HFFc6 (cell line): ENCODE results near the gene NUDT9. TPM values are rescaled to one million over a fixed set of nuclear protein-coding genes. Genes with fewer than 3 reads are reported as not detected.
"Not testable (repeated sequence)": the region's sequence is repeated elsewhere in the genome, so short reads cannot be mapped to it uniquely, and the experiment has no call there.

ENCODE experiments used
- DNase-seq: peaks from one replicate; pipeline ENCODE4 v3.0.0-alpha.2; 2018
- H3K27ac Mint-ChIP-seq: 2 replicates; pipeline ENCODE4 v1.8.0; 2020; ENCODE audit warnings: mild to moderate bottlenecking, mixed read lengths
- H3K27me3 Mint-ChIP-seq: 2 replicates; pipeline ENCODE4 v1.8.0; 2021; ENCODE audit warnings: mild to moderate bottlenecking, moderate library complexity, mixed read lengths; ENCODE audit not compliant: insufficient read depth
- H3K36me3 Mint-ChIP-seq: 2 replicates; pipeline ENCODE4 v1.8.0; 2021; ENCODE audit warnings: low read depth, mixed read lengths
- H3K4me1 Mint-ChIP-seq: 2 replicates; pipeline ENCODE4 v1.8.0; 2020; ENCODE audit warnings: low read depth, mixed read lengths
- H3K4me3 Mint-ChIP-seq: 2 replicates; pipeline ENCODE4 v1.8.0; 2020; ENCODE audit warnings: mild to moderate bottlenecking, moderate library complexity, mixed read lengths
- H3K9me3 Mint-ChIP-seq: 2 replicates; pipeline ENCODE4 v1.8.0; 2020; ENCODE audit warnings: mild to moderate bottlenecking, mixed read lengths
- total RNA-seq, 6 experiments: library from RNA; stranded (reverse); fragmentation: NEBNext Ultra II Directional; extraction: Animal tissue kit (Norgen Biotek cat#: 25700); gene quantifications; 2 replicates in 1 of 6; 3 replicates in 5 of 6; pipeline ENCODE4 v1.2.3, GENCODE V29; 2021
- TF ChIP-seq, protein P1 (sequence below): fragments of 200-600 bp; sonication (generic); IDR thresholded peaks from 2 replicates; pipeline ENCODE4 v1.5.0; 2021; ENCODE audit warnings: antibody characterized with exemption, mild to moderate bottlenecking

The NUDT9 gene
- total RNA-seq, 6 experiments from 2014 or later: 21.3 to 28.0 (median 23.4) TPM

DNA sequence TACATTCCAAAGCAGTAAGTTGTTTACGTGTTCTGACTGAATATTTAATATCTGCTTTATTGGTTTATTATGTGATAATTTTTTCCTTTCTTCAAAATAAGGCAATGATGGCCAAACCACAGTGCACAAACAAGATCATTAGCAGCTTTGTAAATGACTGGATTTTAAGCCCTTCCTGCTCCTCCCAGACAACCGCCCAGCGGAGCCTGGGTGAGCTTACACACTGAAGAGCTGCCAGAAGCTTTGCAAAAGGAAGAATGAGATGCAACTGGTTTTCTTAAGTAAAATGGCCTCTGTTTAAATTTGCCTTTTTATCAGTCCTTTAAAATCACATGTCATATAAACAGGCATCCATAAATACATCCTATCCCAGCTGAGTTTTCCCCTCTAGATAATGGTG is 54.6 kb downstream of the NUDT9 start:
- no peaks in the 10 kb centered on the region for H3K27me3 Mint-ChIP-seq
- no peaks in the 10 kb centered on the region for H3K9me3 Mint-ChIP-seq
- H3K4me3 Mint-ChIP-seq: no peak overlapping the region
- no peak overlapping the region for H3K27ac Mint-ChIP-seq
- TF ChIP-seq, protein P1, sequence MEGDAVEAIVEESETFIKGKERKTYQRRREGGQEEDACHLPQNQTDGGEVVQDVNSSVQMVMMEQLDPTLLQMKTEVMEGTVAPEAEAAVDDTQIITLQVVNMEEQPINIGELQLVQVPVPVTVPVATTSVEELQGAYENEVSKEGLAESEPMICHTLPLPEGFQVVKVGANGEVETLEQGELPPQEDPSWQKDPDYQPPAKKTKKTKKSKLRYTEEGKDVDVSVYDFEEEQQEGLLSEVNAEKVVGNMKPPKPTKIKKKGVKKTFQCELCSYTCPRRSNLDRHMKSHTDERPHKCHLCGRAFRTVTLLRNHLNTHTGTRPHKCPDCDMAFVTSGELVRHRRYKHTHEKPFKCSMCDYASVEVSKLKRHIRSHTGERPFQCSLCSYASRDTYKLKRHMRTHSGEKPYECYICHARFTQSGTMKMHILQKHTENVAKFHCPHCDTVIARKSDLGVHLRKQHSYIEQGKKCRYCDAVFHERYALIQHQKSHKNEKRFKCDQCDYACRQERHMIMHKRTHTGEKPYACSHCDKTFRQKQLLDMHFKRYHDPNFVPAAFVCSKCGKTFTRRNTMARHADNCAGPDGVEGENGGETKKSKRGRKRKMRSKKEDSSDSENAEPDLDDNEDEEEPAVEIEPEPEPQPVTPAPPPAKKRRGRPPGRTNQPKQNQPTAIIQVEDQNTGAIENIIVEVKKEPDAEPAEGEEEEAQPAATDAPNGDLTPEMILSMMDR: no peak
- DNase-seq: no peak
- H3K4me1 Mint-ChIP-seq: no peaks in the 10 kb centered on the region
- no peaks in the 10 kb centered on the region for H3K36me3 Mint-ChIP-seq

DNA sequence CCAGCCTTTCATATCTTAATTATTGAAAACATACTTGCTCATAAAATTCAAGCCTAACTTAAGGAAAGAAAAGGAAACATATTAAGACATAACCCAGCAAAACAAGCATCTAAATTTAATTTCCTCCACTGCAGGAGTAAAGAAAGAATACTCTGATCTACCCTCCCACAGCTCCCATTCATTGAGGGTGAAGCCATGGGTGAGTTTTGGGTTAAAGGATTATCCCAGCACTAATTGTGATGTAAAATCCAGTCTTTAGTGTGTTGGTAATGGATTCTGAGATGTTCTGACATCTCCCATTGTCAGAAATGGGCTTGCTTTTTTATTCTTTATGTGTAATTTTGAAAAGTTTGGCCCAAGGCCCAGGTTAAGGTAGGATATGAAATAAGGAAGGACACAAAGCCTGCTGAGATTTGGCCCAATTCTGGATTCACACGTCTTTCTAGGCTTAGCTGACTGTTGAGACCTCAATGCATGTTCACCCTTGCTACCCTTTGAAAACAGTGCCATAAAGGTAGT is 56.4 kb downstream of the NUDT9 start:
- TF ChIP-seq, protein P1: no peak
- Mint-ChIP-seq H3K4me3 (no peak overlapping the region), H3K36me3 (no peaks in the 10 kb centered on the region), H3K9me3 (no peaks in the 10 kb centered on the region), H3K4me1 (no peaks in the 10 kb centered on the region), H3K27me3 (no peaks in the 10 kb centered on the region), H3K27ac (no peak overlapping the region)
- DNase-seq: no peak

DNA sequence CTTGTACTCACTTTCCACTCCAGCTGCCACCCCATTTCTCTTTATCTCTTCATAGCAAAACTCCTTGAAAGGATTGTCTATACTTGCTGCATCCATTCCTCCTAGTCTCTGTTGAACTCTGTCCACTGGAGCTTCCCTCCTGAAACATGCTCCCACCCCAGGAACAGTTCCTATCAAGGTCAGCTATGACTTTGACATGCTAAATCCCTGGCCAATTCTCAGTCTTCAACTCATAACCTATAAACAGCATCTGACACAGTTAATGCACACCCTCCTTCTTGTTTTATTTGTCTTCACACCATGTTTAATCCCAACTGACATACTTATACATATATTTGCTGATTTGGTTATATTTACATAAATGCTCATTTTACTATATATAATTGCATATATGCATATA is 59.0 kb downstream of the NUDT9 start:
- H3K4me3 Mint-ChIP-seq: no peak overlapping the region
- no peak for DNase-seq
- no peaks in the 10 kb centered on the region; the same call in 1 of the 2 replicates for H3K9me3 Mint-ChIP-seq
- no peak overlapping the region for H3K27ac Mint-ChIP-seq
- H3K36me3 Mint-ChIP-seq: no peaks in the 10 kb centered on the region
- H3K27me3 Mint-ChIP-seq: no peaks in the 10 kb centered on the region
- H3K4me1 Mint-ChIP-seq: no peaks in the 10 kb centered on the region
- TF ChIP-seq, protein P1: no peak

DNA sequence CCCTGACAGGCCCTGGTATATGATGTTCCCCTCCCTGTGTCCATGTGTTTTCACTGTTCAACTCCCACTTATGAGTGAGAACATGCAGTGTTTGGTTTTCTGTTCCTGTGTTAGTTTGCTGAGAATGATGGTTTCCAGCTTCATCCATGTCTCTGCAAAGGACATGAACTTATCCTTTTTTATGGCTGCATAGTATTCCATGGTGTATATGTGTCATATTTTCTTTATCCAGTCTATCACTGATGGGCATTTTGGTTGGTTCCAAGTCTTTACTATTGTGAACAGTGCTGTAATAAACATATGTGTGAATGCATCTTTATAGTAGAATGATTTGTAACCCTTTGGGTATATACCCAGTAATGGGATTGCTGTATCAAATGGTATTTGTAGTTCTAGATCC is 60.9 kb downstream of the NUDT9 start:
- H3K36me3 Mint-ChIP-seq, H3K4me1 Mint-ChIP-seq, H3K27me3 Mint-ChIP-seq, H3K27ac Mint-ChIP-seq, H3K9me3 Mint-ChIP-seq, DNase-seq, H3K4me3 Mint-ChIP-seq: not testable (repeated sequence)

DNA sequence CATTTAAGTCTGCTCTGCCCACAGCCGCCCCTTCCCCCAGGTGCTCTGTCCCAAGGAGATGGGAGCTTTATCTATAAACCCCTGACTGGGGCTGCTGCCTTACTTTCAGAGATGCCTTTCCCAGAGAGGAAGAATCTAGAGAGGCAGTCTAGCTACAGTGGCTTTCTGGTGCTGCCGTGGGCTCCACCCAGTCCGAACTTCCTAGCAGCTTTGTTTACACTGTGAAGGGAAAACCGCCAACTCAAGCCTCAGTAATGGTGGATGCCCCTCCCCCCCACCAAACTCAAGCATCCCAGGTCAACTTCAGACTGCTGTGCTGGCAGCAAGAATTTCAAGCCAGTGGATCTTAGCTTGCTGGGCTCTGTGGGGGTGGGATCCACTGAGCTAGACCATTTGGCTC is 66.3 kb downstream of the NUDT9 start:
- H3K4me3 Mint-ChIP-seq, H3K27me3 Mint-ChIP-seq, H3K4me1 Mint-ChIP-seq, DNase-seq, H3K9me3 Mint-ChIP-seq, H3K27ac Mint-ChIP-seq: not testable (repeated sequence)
- peaks cover 12% of the 10 kb centered on the region; the same call in 1 of the 2 replicates for H3K36me3 Mint-ChIP-seq

DNA sequence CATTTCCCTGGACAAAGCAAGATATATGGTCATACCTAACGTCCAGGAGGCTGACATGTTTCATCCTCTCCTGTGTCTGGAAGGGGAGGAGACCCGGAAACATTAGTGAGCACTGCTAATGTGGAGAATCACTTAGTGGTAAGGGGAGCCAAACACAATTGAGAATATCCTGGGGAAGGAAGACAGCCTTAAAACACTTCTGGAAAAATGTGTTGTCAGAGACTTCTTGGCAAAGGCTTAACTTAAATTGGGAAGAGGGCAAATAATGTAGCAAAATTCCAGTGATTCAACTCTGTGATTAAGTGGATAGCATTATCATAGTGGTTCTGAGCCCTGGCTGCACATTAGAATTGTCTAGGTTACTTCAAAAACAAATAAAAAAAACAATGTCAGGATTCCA is 67.3 kb downstream of the NUDT9 start:
- Mint-ChIP-seq H3K27me3 (no peaks in the 10 kb centered on the region), H3K4me3 (no peak overlapping the region), H3K9me3 (no peaks in the 10 kb centered on the region; the same call in 1 of the 2 replicates), H3K36me3 (peaks cover 12% of the 10 kb centered on the region; the same call in 1 of the 2 replicates), H3K4me1 (peaks cover 8% of the 10 kb centered on the region; the same call in 1 of the 2 replicates), H3K27ac (0 out of 2 replicates have a peak overlapping the region, but pooled peaks have one; percentile 22)
- peak; percentile 17 for DNase-seq
- TF ChIP-seq, protein P1: no peak
